Adrenal gland (tissue), 5 donors: ENCODE results near the gene DDRGK1.

Source experiments
- POLR2A ChIP-seq, 2 donors: fragments of 450-650 bp; IDR thresholded peaks; one replicate each; pipeline ENCODE4 v1.6.1; 2017; ENCODE audit warnings: antibody characterized with exemption in 2 of 2, mild to moderate bottlenecking in 2 of 2, moderate library complexity in 1 of 2
- TF ChIP-seq, protein P1 (sequence below), 6 experiments: fragments of 450-650 bp in 4 of 6; fragments of 200-600 bp in 2 of 6; sonication (generic) in 1 of 6; IDR thresholded peaks; 1 replicate in 5 of 6; 2 replicates in 1 of 6; pipeline versions ENCODE4 v1.5.1 to v1.8.0; 2016 to 2021; ENCODE audit warnings: antibody characterized with exemption in 6 of 6, mild to moderate bottlenecking in 2 of 6, moderate library complexity in 1 of 6
- donor health status: DM: no; HTN: no; CAD: no.

DNA sequence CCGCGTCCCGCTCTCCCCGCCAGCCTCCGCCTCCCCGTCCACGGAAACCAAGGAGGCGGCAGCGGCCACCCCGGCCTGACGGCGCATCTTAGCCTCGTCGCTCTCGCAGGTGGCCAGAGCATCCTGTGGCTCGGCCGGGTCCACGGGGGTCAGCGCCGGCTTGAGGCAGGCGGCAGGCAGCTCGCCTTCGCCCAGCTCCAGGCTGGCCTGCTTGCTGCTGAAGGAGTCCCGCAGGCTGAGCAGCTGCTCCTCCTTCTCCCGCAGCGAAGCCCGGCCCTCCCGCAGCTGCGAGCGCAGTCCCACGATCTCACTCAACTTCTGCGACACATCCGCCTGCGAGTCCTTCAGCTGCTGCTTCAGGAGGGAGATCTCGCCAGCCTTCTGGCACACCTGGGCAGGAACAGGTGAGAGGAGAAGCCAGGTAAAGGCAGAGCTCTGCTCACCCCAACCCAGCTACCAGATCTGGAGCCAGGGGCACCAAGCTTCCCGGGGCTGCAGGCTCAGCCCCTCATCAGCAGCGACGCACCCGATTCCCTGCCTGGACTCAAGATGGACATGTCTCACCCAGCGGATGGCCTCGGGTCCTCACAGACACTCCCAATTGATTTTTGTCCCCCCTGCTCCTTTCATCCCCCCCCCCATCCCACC lies 39.6 kb downstream of the DDRGK1 start:
- TF ChIP-seq, protein P1, sequence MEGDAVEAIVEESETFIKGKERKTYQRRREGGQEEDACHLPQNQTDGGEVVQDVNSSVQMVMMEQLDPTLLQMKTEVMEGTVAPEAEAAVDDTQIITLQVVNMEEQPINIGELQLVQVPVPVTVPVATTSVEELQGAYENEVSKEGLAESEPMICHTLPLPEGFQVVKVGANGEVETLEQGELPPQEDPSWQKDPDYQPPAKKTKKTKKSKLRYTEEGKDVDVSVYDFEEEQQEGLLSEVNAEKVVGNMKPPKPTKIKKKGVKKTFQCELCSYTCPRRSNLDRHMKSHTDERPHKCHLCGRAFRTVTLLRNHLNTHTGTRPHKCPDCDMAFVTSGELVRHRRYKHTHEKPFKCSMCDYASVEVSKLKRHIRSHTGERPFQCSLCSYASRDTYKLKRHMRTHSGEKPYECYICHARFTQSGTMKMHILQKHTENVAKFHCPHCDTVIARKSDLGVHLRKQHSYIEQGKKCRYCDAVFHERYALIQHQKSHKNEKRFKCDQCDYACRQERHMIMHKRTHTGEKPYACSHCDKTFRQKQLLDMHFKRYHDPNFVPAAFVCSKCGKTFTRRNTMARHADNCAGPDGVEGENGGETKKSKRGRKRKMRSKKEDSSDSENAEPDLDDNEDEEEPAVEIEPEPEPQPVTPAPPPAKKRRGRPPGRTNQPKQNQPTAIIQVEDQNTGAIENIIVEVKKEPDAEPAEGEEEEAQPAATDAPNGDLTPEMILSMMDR (IDR thresholded peaks at IDR 0.05): no peak
- TF ChIP-seq POLR2A (IDR thresholded peaks at IDR 0.05): no peak
